Left hindlimb (tissue), 1 donor: ENCODE results near the gene MCC.
A peak's percentile ranks its signal among the peaks of the same experiment; 100 is the strongest.

ENCODE experiments used
- DNase-seq: peaks from one replicate; pipeline ENCODE4 v3.0.0-alpha.2; 2018

MCC gene

GRCh38 chr5:113302120-113302519, 186.1 kb downstream of the MCC start:
- DNase-seq: no peak

- DNase-seq: no peak
Measured at GRCh38 chr5:113299591-113299990, 188.7 kb downstream of the MCC start.

- DNase-seq: no peak
Measured at GRCh38 chr5:113296676-113297075, 191.6 kb downstream of the MCC start.

DNA sequence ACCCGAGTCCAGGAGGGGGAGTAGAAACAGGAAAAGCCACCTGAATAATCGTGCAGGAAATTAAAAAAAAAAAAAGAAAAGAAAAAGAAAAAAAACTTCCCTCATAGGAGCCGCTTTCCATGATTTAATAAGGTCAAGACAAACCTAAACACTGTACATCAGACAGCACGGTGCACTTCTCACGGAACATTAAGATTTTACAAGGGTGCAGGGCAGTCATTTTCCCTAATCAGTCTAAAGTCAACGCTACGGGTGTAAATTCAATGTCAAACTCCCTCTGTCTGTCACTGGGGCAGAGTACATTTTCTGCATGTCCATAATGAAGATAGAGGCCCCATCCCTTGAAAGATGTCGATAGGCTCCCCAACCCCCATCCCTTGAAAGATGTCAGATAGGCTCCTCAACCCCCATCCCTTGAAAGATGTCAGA, 193.1 kb downstream of the MCC start:
- DNase-seq: no peak

DNA sequence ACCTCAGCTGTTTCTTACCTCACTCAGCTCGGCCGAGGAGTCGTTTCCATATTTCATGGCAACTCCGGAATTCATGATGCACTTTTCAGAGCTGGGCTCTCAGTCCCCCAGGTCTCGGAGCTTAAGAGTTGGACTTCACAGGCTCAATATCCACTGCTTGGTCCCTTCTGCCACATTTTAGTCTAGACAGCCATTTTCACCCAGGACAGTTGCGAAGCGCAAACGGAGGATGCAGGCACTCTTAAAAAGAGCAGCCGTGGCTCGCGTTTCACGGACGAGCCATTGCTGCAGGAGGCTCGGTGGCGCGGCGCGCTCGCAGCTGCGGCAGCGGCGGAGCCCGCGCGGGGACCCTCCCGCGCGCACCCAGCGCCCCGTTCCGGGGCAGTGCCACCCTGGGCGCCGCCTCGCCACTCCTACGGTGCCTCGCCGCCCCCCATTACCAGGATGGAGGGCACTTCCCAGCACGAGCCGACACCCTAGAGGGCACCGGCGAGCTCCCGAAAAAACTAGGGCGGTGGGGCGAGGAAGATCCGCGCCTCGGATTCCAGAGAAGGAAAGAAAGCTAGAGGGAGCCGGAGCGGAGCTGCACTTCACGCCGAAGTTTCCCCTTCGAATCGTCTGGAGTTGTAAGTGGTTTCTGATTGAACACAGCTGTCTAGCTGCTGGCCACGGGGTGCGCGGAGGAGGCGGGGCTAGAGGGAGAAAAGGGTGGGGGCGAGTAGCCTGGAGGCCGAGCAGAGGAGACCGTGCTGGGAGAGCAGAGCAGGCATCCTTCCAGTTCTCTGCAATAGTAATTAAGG, 193.7 kb downstream of the MCC start:
- peak; percentile 96 for DNase-seq

DNA sequence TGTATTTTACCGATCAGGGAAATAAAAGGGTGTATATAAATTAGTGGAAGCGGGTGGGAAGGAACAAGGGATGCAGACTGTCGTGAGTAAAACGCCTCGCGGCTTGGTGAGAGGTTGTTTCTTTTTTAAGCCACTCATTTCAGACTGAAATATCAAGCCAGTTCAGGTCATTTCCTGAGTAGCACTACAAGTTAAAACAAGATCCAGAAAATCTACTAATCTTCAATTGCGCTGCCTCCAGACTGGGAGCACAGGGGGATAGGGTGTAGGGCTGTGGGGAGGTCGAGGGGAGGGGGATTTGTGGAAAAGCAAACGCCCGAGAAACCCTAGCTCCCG, 194.3 kb downstream of the MCC start:
- DNase-seq: peak; percentile 38

- DNase-seq: peak; percentile 44
Measured at GRCh38 chr5:113293068-113293974, 194.9 kb downstream of the MCC start.

- no peak for DNase-seq
Measured at GRCh38 chr5:113292462-113292861, 195.8 kb downstream of the MCC start.

DNA sequence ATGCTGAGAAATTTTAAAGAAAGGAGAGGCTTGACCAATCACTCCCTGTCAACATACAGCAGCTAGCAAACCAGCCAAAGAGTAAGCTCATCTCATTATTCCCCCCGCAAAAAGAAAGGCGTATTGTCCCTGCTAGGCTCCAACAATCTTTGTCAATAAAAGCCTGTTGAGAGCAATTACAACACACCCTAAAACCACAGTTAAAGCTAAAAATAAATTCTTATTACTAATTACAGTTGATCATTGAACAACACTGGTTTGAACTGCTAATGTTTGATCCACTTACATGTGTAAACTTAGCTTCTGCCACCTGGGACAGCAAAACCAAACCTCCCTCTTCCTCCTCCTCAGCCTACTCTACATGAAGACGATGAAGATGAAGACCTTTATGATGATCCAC, 204.7 kb downstream of the MCC start:
- DNase-seq: no peak

- no peak for DNase-seq
Measured at GRCh38 chr5:113282472-113282871, 205.8 kb downstream of the MCC start.

- no peak for DNase-seq
Measured at GRCh38 chr5:113281194-113281593, 207.1 kb downstream of the MCC start.

GRCh38 chr5:113280541-113280940, 207.7 kb downstream of the MCC start:
- no peak for DNase-seq

DNA sequence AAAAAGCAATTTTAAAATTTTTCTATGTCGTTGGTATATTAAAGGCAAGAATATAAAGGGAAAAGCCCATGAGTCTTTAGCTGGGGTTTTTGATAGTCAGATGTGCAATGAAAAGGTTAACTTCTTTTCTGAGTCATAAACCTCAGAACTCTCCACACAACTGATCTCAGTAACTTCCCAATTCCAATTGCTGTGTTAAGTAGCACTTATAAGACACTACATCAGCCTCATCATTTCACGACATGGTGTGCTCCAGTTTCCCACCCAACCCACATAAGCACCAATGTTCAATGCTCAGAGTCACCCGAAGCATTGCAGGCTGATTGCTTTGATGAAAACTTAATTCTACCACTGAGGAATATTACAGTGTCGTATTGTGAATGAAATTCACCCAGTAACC, 209.3 kb downstream of the MCC start:
- no peak for DNase-seq

DNA sequence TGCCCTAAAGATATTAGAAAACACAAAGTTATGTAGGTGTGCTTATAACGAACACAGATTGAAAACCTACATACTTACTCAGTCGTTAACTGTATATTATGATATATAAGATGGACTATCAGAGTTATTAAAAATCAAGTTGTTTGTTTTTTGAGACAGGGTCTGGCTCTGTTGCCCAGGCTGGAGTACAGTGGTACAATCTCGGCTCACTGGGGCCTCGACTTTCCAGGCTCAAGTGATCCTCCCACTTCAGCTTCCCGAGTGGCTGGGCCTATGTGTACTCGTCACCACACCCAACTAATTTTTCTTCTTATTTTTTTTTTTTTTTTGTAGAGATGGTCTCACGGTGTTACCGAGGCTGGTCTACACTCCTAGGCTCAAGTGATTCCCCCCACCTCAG, 211.8 kb downstream of the MCC start:
- DNase-seq: no peak

DNA sequence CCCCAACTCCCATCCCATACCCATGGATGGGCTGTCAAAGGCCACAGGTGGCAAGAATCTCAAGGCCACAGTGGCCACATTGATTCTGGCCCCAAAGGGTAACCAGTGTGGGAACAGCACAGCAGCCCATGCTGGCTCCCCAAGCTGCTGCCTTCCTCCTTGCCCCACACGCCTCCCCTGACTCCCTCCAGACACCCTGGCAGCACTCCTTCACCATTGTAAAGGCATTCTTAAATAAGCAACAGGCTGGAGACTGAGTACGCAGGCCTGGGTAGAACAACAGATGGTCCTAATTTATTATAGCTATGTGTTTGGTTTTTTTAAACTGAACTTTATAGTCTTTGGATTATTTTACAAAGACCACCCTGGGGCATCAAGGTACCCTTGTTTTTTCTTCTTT, 212.3 kb downstream of the MCC start:
- no peak for DNase-seq

GRCh38 chr5:113274836-113275414, 213.3 kb downstream of the MCC start:
- no peak for DNase-seq

GRCh38 chr5:113273948-113274347, 214.3 kb downstream of the MCC start:
- DNase-seq: no peak

DNA sequence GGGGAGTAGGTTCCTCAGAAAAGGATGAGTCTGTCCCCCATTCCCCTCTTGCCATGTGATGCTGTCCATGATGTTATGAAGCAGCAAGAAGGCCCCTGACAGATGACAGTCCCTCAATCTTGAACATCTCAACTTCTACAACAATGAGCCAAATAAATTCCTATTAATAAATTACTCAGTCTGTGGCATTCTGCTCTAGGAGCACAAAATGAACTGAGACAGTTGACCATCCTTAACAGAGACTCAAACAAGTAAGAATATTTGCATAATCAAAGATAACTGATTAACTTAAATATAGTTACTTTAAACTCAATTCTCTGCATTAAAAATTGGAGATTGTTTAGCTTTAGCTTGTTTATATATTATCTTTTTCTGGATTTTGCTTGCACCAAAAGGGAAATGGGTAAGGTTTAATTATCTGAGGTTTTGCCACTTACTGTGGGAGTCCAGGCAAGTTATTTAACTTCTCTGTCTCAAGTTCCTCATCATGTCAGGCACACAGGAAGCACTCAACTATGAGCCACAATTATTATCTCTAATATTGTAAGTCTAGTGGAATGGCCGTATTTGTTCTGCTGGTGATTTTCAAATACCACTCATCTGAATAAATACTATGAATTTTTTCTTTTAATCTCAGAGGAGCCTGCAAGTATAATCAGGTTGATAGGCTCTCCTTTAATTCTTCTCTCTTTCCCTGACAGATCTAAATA, 216.4 kb downstream of the MCC start:
- no peak for DNase-seq

DNA sequence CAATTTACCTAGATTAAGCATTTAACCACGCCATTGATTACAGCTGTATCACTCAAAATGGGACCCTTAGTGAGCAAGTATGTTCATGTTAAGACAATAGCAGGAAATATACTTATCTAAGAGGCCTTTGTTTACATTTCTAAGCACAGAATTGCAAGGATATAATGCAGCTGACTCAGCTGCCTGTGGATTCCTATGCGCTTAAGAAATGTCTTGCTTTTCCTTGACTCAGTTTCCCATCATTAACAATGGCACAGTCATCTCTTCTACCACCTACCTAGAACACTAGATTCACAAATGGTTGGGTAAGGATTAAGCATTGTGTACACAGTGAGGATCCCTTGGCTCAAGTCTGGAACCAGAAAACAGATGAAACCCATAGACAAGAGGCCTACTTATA, 217.2 kb downstream of the MCC start:
- DNase-seq: no peak

DNA sequence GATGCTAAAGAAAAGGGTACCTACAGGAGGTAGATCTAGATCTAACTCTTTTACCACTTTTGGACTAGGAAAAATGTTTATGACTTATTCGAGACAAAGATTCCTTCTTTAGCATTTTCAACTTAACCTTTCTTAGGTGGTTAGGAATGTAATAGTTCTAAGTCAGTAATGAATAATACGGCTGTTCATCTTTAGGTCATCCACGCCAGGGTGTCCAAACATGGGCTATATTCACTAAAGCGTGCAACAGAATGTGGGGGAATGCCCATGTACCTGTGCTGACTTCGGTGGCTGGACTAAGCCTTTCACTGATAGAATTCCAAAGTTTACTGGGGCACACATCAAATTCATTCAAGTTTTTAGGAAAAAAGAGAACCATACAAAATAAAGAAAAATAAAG, 218.2 kb downstream of the MCC start:
- no peak for DNase-seq

GRCh38 chr5:113269023-113269997, 218.9 kb downstream of the MCC start:
- DNase-seq: no peak

- no peak for DNase-seq
Measured at GRCh38 chr5:113268232-113268631, 220.0 kb downstream of the MCC start.
